ENCODE results near the gene CFAP90.

Gene CFAP90, protein sequence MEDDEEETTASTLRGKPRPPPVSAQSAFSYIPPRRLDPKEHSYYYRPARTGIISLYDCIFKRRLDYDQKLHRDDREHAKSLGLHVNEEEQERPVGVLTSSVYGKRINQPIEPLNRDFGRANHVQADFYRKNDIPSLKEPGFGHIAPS

DNA sequence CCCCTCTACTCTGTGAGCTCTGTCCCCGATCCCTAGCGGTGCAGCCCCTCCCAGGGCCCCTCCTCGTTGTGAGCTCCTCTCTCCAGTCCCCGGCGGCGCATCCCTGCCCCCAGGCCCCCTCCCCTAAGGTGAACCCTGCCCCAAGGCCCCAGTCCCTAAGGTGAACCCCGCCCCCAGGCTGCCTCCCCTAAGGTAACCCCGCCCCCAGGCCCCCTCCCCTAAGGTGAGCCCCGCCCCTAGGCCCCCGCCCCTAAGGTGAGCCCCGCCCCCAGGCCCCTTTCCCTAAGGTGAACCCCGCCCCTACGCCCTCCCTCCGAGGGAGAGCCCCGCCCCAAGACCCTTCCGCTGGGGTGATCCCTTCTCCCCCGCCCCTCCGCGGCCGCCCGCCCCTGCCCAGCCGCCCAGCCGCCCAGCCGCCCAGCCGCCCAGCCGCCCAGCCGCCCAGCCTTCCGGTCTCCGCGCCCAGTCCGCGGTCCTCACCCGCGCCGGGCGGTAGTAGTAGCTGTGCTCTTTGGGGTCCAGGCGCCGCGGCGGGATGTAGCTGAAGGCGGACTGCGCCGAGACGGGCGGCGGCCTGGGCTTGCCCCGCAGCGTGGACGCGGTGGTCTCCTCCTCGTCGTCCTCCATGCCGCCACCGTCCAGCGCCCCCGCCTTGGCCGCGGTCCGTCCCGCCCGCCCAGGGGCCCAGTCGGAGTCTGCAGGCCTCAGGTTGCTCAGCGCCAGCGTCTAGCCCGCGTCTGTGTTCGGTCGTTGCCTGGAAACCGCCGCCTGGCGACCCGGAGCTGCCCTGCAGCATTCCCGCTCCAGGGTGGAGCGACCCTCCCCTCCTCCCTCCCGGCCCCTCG, at the start of gene CFAP90:
TSS of gene CFAP90 (minus strand) at position 739 of the 845 bp plus-strand sequence. CDS start at position 627, 112 bp downstream.
- peak; percentile 84 to 88 for DNase-seq

GRCh38 chr5:7897014-7897600, 46.2 kb upstream of the CFAP90 start:
- DNase-seq = peak; percentile 18 to 35

DNA sequence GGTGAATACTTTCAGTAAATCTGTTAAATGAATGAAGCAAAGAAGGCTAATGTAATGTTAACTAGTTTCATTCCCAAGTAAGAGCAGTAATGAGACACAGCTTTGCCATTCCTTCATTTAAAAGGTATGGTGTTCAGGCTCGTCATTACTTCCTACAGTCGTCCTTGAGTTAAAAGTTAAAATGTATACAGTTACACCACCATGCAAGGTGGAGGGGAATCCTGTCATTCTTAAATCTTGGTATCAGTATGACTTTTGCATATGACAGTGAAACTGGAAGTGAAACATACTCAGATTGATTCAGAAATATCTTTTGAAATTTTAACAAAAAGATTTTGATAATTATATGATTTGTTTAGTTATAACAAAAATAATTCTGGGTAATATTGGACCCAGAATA, 43.9 kb upstream of the CFAP90 start:
- DNase-seq = no peak

DNA sequence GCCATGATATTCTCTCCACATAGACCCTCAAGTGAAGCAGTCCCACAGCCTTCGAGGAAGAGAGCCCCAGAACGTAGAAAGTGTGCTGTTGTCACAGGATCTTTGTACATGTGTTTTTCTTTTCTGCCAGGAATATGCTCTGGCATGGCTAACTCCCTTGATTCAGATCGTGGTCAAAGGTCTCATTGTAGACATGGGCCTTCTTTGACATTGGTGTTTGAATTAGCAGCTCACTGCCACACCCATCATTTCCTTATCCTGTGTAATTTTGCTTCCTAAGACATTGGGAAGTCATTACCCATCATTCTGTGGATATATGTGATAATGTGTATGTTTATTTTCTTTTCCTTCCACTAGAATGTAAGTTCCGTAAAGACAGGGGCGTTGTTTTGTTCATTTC, 43.5 kb upstream of the CFAP90 start:
- no peak for DNase-seq

DNA sequence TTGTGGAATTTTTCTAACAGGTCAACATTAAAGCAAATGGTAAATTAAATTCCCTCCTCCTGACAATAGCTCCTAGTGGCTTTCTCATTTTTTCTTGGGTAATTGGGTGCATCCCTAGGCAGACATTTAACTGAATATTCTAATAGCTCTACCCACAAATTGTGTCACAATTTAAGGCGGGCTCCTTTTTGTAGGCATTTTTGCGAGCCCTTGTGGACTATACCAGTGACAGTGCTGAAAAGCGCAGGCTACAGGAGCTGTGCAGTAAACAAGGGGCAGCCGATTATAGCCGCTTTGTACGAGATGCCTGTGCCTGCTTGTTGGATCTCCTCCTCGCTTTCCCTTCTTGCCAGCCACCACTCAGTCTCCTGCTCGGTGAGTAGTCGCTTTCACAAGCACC, 38.0 kb upstream of the CFAP90 start:
- DNase-seq = no peak

DNA sequence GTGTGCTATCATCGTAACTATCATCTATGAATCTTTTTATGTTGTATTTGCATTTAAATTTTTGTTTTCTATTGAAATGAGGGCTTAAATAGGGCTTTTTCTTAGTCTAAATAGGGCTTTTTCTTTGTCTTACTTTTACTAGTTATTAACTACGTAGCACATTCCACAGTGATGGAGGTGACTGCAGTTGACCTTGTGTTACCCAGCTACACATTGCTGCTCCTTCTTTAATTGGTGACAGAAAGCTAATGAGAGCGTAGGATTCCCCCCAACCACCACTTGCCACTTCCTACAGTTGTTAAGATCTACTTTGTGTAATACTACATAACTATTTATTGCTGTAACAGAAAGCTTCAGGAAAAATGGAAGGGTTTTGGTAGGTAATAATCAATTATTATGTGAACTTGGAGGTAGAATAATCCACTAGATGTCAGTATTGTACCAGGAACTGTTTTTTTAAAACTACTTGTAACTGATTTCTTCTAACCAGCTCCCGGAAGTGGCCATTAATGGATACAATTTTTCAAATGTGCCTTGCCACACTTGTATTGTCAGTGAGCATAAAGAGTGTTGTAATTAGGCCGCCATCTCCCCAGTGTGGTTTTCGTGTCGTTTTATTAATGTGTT, 36.0 kb upstream of the CFAP90 start:
- DNase-seq = peak in 1 of 2 experiments; percentile 13

GRCh38 chr5:7884491-7885267, 33.7 kb upstream of the CFAP90 start:
- DNase-seq = no peak

GRCh38 chr5:7882926-7883325, 32.0 kb upstream of the CFAP90 start:
- DNase-seq = no peak

DNA sequence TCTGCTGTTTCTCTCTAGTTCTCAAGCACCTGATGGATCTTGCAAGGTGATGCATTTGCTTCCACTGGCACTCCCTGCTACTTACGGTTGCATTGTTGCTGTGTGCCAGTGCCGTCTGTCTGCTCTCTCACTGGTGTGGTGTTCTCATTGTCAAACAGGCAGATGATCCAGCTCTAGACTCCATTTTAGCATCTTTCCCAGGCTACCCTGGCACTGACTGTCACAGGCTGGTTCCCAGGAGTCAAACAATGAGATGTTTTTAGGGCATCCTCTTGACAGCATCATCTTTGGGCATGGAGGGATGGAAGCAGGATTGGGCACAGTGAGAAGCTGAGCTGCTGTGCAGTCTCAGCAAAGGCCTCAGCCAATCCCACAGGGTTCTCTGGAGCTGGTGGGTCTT, 30.9 kb upstream of the CFAP90 start:
- DNase-seq = no peak

DNA sequence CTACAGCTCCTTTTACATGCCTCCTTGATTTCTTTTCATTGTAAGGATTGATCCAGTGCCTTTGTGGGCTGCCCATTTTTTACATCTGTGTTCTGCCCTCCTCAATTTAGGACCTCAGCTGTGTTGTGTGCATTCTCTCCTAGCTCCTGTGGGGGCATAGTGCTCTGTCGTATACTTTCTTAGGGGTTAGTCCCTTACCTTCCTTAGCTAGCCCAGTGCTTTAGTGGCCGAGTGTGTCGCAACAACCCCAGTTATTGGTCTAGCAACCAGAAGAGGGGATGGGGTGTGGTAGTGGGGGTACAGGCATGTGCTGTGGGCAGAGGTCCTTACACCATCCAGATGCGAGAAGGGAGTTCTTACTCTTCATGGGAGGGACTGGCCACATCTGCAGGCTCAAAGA, 30.2 kb upstream of the CFAP90 start:
- no peak for DNase-seq

DNA sequence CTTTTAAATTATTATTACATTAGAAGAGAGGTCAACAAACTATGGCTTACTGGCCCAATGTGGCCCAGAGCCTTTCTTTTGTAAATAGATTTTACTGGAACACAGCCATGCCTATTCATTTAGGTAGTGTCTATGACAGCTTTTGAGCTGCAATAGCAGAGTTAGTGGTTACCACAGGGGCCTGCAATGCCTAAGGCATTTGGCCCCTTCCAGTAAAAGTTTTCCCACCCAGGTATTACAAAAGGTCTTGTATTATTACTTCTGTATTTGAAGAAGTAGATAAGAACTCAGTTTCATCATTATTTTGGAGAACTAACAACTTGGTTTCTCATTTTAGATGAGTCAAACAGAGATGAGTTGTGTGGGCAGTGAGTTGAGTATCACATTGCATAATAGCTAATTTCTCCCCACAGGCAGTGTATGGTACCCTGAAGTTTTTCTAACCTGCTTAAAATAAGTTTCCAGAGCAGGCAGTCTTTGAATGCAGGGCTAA, 27.5 kb upstream of the CFAP90 start:
- no peak for DNase-seq

DNA sequence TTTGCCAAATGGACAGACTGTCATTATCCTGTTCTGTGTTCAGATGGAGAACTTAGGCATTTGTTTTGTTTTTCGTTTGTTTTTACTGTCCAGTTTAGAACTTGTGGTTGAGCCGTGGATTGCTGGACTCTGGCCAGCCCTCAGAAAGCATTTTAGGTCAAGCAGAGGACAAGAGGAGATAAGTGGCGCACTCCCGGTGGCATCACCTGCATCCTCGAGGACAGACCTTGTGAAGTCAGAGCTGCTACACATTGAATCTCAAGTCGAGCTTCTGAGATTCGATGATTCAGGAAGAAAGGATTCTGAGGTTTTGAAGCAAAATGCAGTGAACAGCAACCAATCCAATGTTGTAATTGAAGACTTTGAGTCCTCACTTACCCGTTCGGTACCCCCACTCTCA, 26.9 kb upstream of the CFAP90 start:
- DNase-seq = no peak

GRCh38 chr5:7876867-7877266, 25.9 kb upstream of the CFAP90 start:
- DNase-seq = no peak

DNA sequence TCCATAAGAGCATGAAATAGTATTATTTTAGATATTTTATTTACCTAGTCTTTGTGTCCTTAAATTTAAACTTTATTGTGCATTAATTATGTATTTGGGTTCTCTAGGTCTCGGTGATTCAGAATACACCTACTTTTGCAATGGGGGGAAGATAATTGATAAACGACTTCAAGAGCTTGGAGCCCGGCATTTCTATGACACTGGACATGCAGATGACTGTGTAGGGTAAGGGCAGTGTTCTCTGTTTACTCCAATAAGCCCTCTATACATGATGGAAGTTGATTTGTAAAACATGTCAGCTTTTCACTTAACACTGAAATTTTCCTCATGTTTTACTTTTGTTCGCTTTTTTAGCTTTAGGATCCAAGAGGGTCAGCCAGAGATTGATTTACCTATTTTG, 24.2 kb upstream of the CFAP90 start:
- DNase-seq = no peak

GRCh38 chr5:7874639-7875038, 23.7 kb upstream of the CFAP90 start:
- DNase-seq = no peak

- DNase-seq = no peak
Observed at GRCh38 chr5:7873216-7873615, 22.3 kb upstream of the CFAP90 start.

DNA sequence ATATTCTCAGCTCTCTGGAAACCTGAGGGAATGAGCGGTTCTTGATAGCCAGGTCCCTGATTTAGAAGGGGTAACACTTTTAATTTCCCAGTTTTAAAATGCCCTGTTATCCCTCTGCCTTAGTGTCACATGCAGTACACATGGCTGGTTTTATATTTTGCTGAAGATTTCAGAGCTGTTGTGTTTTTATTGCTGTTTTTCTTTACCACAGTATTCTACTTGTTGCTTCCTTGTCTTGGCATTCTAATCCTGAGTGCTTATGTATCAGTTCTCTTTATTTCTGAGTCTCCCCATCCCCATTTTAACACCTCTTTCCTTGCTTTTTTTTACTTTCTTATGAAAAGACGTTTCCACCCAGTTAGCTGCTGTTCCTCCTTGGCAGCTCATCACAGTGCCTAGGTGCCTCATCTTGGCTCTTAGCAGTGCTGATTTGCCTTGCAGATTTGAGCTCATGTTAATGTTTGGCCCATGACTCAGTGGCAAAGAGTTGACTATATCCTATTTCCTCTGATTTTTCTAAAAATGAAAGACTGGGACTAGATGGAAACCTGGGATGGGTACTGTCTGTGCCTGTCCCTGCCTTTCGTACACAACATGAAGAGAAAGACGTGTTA, 21.7 kb upstream of the CFAP90 start:
- DNase-seq = no peak

DNA sequence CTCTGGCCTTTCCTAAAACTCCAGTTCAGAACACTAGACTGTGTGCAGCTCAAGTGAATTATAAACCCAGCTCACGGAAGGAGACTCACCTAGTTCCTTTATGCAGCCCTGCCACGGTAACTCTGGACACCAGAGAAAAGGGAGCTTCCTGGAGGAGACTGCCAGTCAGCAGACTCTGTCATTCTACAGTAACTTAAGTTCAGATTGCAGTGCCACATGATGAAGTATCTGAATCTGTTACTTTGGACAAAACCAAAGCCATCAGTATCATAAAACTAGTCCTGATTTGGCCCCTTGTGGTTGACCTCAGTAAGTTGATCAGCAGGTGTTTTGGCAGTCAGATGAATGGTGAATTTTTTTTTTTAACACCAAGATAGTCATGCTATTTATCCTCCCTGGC, 20.7 kb upstream of the CFAP90 start:
- DNase-seq = no peak

GRCh38 chr5:7869474-7870136, 18.7 kb upstream of the CFAP90 start:
- no peak for DNase-seq

- peak; percentile 95 to 97 for DNase-seq
Observed at GRCh38 chr5:7868773-7869473, 18.0 kb upstream of the CFAP90 start, which contains the start of the genes FASTKD3 and MTRR. Gene FASTKD3, minus strand, starts transcription at chr5:7869031. Its CDS starts 948 bp downstream, at chr5:7868083. Gene MTRR, plus strand, starts transcription at chr5:7869148. Its CDS starts 1,647 bp downstream, at chr5:7870795.

DNA sequence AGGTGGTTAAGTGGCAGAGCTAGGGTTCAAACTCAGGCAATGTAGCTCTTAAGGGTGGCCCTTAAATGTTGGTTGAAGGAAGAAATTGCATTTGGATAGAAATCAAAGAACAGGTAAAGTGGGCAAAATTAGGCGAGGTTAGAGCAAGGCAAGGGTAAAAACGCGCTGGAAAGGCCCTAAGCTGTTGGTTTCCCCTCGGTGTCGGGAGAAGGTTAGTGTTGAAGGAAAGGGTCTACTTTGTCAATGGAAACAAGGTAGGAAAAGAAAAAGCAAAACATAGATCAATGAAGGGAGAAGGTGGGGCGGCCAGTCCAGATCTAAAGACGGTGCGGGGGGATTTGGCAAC, 17.5 kb upstream of the CFAP90 start:
- DNase-seq = no peak
